Measurements from ENCODE around the gene OR1M1.
"Not testable (repeated sequence)": the region's sequence is repeated elsewhere in the genome, so short reads cannot be mapped to it uniquely, and the experiment has no call there.

Gene OR1M1

DNA sequence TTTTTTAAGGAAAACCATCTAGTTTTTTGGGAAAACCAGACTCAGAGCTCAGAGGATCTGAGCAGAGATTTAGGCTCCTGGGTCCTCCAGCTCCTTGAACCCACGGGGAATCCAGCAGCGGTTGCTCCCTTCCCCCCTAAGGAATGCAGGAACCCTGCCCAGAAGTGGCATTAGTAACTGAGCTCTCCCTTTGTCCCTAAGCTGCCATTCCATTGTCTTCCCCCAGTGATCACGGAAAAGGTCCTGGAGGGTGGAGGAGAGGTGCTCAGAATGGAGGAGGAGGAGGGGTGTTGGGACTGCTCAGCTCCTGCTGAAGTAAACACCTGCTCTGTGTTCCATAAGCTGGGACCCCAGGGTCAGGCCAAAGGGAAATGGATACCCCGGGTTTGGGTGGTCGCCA, 16.8 kb upstream of the OR1M1 start:
- Histone ChIP-seq H3K4me2 (ENCODE audit: low read length) (no peak overlapping the region), H3K4me3 (ENCODE audit: low read length) (no peak overlapping the region), H3K27ac (ENCODE audit: low read depth, low read length) (no peak overlapping the region), H3K79me2 (ENCODE audit: control insufficient read depth, low read length) (no peaks in the 10 kb centered on the region), H3F3A (ENCODE audit: control insufficient read depth, insufficient read depth) (no peaks in the 10 kb centered on the region), H3K36me3 (ENCODE audit: control insufficient read depth, low read length) (no peaks in the 10 kb centered on the region), H3K27me3 (ENCODE audit: control insufficient read depth, low read length) (no peaks in the 10 kb centered on the region), H3K9me3 (ENCODE audit: control insufficient read depth, insufficient read depth, low read length) (no peaks in the 10 kb centered on the region), H3K4me1 (ENCODE audit: control insufficient read depth, low read length) (no peaks in the 10 kb centered on the region), H3K9me2 (replicated peaks; ENCODE audit: control insufficient read depth, low read length) (no peaks in the 10 kb centered on the region), H4K20me1 (ENCODE audit: control insufficient read depth, insufficient read depth, low read depth, low read length) (no peaks in the 10 kb centered on the region)
- TF ChIP-seq, protein P1, sequence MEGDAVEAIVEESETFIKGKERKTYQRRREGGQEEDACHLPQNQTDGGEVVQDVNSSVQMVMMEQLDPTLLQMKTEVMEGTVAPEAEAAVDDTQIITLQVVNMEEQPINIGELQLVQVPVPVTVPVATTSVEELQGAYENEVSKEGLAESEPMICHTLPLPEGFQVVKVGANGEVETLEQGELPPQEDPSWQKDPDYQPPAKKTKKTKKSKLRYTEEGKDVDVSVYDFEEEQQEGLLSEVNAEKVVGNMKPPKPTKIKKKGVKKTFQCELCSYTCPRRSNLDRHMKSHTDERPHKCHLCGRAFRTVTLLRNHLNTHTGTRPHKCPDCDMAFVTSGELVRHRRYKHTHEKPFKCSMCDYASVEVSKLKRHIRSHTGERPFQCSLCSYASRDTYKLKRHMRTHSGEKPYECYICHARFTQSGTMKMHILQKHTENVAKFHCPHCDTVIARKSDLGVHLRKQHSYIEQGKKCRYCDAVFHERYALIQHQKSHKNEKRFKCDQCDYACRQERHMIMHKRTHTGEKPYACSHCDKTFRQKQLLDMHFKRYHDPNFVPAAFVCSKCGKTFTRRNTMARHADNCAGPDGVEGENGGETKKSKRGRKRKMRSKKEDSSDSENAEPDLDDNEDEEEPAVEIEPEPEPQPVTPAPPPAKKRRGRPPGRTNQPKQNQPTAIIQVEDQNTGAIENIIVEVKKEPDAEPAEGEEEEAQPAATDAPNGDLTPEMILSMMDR (IDR thresholded peaks at IDR 0.05; ENCODE audit: low read depth, low read length, poor library complexity, severe bottlenecking) = no peak
- TF ChIP-seq EZH2phosphoT487 (IDR thresholded peaks at IDR 0.05; ENCODE audit: borderline replicate concordance, low read length) = no peak

DNA sequence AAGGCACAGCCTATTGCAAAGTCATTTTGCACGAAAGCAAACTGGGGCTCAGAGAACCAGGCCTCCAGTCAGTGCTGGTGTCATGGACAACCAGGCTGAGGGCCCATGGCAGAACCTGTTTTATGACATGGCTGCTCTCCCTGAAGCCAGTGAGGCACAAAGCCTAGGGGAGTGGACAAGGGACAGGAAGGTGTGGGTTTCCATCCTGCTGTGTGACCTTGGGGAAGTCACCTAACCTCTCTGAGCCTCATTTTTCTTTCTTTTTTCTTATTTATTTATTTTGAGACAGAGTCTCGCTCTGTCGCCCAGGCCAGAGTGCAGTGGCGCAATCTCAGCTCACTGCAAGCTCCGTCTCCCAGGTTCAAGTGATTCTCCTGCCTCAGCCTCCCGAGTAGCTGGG, 15.1 kb upstream of the OR1M1 start:
- not testable (repeated sequence) for H3F3A ChIP-seq (ENCODE audit: control insufficient read depth, insufficient read depth); H3K27ac ChIP-seq (ENCODE audit: low read depth, low read length); H3K79me2 ChIP-seq (ENCODE audit: control insufficient read depth, low read length); H3K27me3 ChIP-seq (ENCODE audit: control insufficient read depth, low read length); H4K20me1 ChIP-seq (ENCODE audit: control insufficient read depth, insufficient read depth, low read depth, low read length); H3K4me3 ChIP-seq (ENCODE audit: low read length); H3K4me2 ChIP-seq (ENCODE audit: low read length); H3K9me2 ChIP-seq (replicated peaks; ENCODE audit: control insufficient read depth, low read length); H3K4me1 ChIP-seq (ENCODE audit: control insufficient read depth, low read length); H3K9me3 ChIP-seq (ENCODE audit: control insufficient read depth, insufficient read depth, low read length); H3K36me3 ChIP-seq (ENCODE audit: control insufficient read depth, low read length)

DNA sequence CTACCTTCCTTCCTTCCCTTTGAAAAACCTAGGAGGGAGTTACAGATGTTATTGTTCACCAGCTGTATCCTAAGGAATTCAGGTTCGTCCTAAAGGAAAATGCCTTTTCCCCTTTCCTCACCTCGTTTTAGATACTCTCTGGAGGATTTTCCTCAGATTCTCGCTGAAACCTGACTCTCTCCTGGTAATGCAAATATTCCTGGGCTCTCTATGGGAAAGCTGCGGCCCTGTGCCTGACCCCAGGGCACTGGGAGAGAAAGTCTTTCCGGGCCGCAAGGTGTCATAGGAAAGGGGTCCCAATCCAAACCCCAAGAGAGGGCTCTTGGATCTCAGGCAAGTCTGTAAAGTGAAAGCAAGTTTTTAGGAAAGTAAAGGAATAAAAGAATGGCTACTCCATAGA, 13.1 kb upstream of the OR1M1 start:
- H3K4me2 ChIP-seq (ENCODE audit: low read length) = no peak overlapping the region
- no peak overlapping the region for H3K27ac ChIP-seq (ENCODE audit: low read depth, low read length)
- TF ChIP-seq, protein P1 (IDR thresholded peaks at IDR 0.05; ENCODE audit: low read depth, low read length, poor library complexity, severe bottlenecking) = no peak
- no peak for TF ChIP-seq EZH2phosphoT487 (IDR thresholded peaks at IDR 0.05; ENCODE audit: borderline replicate concordance, low read length)
- H3K27me3 ChIP-seq (ENCODE audit: control insufficient read depth, low read length) = no peaks in the 10 kb centered on the region
- H3K36me3 ChIP-seq (ENCODE audit: control insufficient read depth, low read length) = no peaks in the 10 kb centered on the region
- H3K4me1 ChIP-seq (ENCODE audit: control insufficient read depth, low read length) = no peaks in the 10 kb centered on the region
- no peaks in the 10 kb centered on the region for H3K9me2 ChIP-seq (replicated peaks; ENCODE audit: control insufficient read depth, low read length)
- H3K9me3 ChIP-seq (ENCODE audit: control insufficient read depth, insufficient read depth, low read length) = no peaks in the 10 kb centered on the region
- no peak overlapping the region for H3K4me3 ChIP-seq (ENCODE audit: low read length)
- H3F3A ChIP-seq (ENCODE audit: control insufficient read depth, insufficient read depth) = no peaks in the 10 kb centered on the region
- no peaks in the 10 kb centered on the region for H4K20me1 ChIP-seq (ENCODE audit: control insufficient read depth, insufficient read depth, low read depth, low read length)
- H3K79me2 ChIP-seq (ENCODE audit: control insufficient read depth, low read length) = no peaks in the 10 kb centered on the region

DNA sequence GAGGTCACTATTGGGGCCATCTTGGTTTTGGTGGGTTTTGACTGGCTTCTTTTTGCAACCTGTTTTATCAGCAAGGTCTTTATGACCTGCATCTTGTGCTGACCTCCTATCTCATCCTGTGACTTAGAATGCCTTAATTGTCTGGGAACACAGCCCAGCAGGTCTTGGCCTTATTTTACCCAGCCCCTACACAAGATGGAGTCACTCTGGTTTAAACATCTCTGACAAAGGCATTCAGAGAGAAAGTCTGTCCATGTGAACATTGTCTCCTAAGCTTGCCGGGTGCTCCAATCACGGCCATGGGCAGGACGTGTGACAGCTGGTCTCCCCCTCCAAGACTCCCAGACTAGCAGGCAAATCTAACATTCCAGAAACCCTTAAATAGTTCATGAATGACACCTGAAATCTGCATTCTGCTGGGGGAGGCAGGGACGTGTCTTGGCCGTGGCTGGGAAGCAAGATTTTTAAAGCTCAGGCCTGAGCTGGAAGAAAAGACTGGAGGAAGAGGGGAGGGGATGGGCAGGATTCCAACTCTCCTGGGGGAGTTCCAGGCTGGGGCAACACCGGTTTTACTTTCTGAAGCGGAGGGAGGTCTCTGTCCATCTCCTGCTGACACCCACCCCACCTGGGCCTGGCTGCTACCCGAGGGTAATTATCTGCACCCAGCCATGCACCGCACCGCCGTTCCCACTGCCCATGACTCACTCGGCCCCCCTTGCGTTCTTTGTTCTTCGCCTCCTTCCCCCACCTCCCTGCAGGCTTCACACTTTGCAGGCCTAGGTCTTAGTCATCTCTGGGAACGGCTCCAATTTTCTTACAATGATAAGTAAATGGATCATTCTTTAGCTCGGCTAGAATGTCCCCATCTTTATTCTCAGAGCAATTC, 11.6 kb upstream of the OR1M1 start:
- TF ChIP-seq, protein P1 (IDR thresholded peaks at IDR 0.05; ENCODE audit: low read depth, low read length, poor library complexity, severe bottlenecking) = no peak
- no peak for TF ChIP-seq EZH2phosphoT487 (IDR thresholded peaks at IDR 0.05; ENCODE audit: borderline replicate concordance, low read length)
- H3K4me1 ChIP-seq (ENCODE audit: control insufficient read depth, low read length) = no peaks in the 10 kb centered on the region
- H3K79me2 ChIP-seq (ENCODE audit: control insufficient read depth, low read length) = no peaks in the 10 kb centered on the region
- no peaks in the 10 kb centered on the region for H3K9me3 ChIP-seq (ENCODE audit: control insufficient read depth, insufficient read depth, low read length)
- no peaks in the 10 kb centered on the region for H3F3A ChIP-seq (ENCODE audit: control insufficient read depth, insufficient read depth)
- no peak overlapping the region for H3K4me2 ChIP-seq (ENCODE audit: low read length)
- H3K36me3 ChIP-seq (ENCODE audit: control insufficient read depth, low read length) = no peaks in the 10 kb centered on the region
- no peaks in the 10 kb centered on the region for H3K9me2 ChIP-seq (replicated peaks; ENCODE audit: control insufficient read depth, low read length)
- no peaks in the 10 kb centered on the region for H3K27me3 ChIP-seq (ENCODE audit: control insufficient read depth, low read length)
- no peak overlapping the region for H3K27ac ChIP-seq (ENCODE audit: low read depth, low read length)
- no peak overlapping the region for H3K4me3 ChIP-seq (ENCODE audit: low read length)
- no peaks in the 10 kb centered on the region for H4K20me1 ChIP-seq (ENCODE audit: control insufficient read depth, insufficient read depth, low read depth, low read length)

All from DOHH2 (cell line).